Activated naive CD4-positive, alpha-beta T cell treated with anti-CD3 and anti-CD28 coated beads, Interleukin-2, amount 10 ng/mL, durations not matched to agents 7 days and 5 days (primary cell): ENCODE results near the gene ACD.

ENCODE experiments used
- CTCF ChIA-PET: fragments of 350-600 bp; sonication (Branson Sonifier 250); formaldehyde crosslinking; loops from one replicate; lab custom pipeline; 2021; ENCODE audit warnings: antibody characterized with exemption; lab: Charles Lee
- DNase-seq: peaks from one replicate; pipeline ENCODE4 v3.0.0-alpha.2; 2020
- H3K27ac Mint-ChIP-seq: one replicate; pipeline ENCODE4 v1.8.0; 2021; ENCODE audit warnings: mild to moderate bottlenecking, moderate library complexity, mixed read lengths
- H3K27me3 Mint-ChIP-seq: one replicate; pipeline ENCODE4 v1.8.0; 2021; ENCODE audit warnings: mild to moderate bottlenecking, mixed read lengths
- H3K36me3 Mint-ChIP-seq: one replicate; pipeline ENCODE4 v1.8.0; 2021; ENCODE audit warnings: mixed read lengths
- H3K4me1 Mint-ChIP-seq: one replicate; pipeline ENCODE4 v1.8.0; 2021; ENCODE audit warnings: mixed read lengths
- H3K4me3 Mint-ChIP-seq: one replicate; pipeline ENCODE4 v1.8.0; 2021; ENCODE audit warnings: mild to moderate bottlenecking, moderate library complexity, mixed read lengths
- H3K9me3 Mint-ChIP-seq: one replicate; pipeline ENCODE4 v1.8.0; 2021; ENCODE audit warnings: mixed read lengths

The ACD gene

GRCh38 chr16:67644038-67644437 is 16.0 kb downstream of the ACD start:
- no peaks in the 10 kb centered on the region for H3K27me3 Mint-ChIP-seq
- H3K4me3 Mint-ChIP-seq, result peak overlapping the region; percentile 67
- H3K36me3 Mint-ChIP-seq, result peaks cover 15% of the 10 kb centered on the region
- no peak for DNase-seq
- CTCF ChIA-PET, result interaction anchor here (0.9 to 9.6 kb wide), 13 partner anchors 8 to 153 kb away, joined by 3 to 238 read pairs (median 12); partner anchors contain the start of genes ACD, C16orf86, CTCF and ENKD1
- peaks cover 26% of the 10 kb centered on the region for H3K4me1 Mint-ChIP-seq
- no peaks in the 10 kb centered on the region for H3K9me3 Mint-ChIP-seq
- peak overlapping the region; percentile 80 for H3K27ac Mint-ChIP-seq

- Mint-ChIP-seq H3K27ac (no peak overlapping the region), H3K4me3 (no peak overlapping the region), H3K9me3 (no peaks in the 10 kb centered on the region), H3K36me3 (peaks cover 19% of the 10 kb centered on the region), H3K4me1 (peaks cover 25% of the 10 kb centered on the region), H3K27me3 (no peaks in the 10 kb centered on the region)
- CTCF ChIA-PET, result interaction anchor here (0.6 to 9.6 kb wide), 6 partner anchors 17 to 465 kb away, joined by 3 to 238 read pairs (median 40); partner anchors contain the start of genes ACD, CTCF and PARD6A
- DNase-seq, result no peak
Observed at GRCh38 chr16:67641779-67642708, 18.0 kb downstream of the ACD start.

- Mint-ChIP-seq H3K4me3 (no peak overlapping the region), H3K27me3 (no peaks in the 10 kb centered on the region), H3K4me1 (no peaks in the 10 kb centered on the region), H3K9me3 (no peaks in the 10 kb centered on the region), H3K27ac (no peak overlapping the region), H3K36me3 (peaks cover 29% of the 10 kb centered on the region)
- DNase-seq, result no peak
- CTCF ChIA-PET, result interaction anchor here (1.3 to 9.6 kb wide), 3 partner anchors 91 to 117 kb away, joined by 3 to 238 read pairs (median 3); no protein-coding TSS in a partner anchor
Observed at GRCh38 chr16:67637625-67638024, 22.4 kb downstream of the ACD start.

DNA sequence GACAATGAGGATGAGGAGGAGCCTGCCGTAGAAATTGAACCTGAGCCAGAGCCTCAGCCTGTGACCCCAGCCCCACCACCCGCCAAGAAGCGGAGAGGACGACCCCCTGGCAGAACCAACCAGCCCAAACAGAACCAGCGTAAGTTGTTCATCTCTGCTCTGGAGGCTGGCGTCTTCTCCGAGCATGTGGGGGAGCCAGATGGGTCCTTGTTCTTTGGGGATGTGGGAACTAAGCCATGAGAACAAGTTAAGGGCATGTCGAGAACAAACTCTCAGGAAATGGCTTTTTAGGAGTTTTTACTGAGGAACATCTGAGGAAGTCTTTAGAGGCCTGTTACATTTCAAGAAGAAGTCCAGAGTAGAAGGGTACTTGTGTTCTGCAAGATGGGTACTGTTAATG is 23.3 kb downstream of the ACD start:
- no peaks in the 10 kb centered on the region for H3K9me3 Mint-ChIP-seq
- H3K27me3 Mint-ChIP-seq, result no peaks in the 10 kb centered on the region
- no peak overlapping the region for H3K4me3 Mint-ChIP-seq
- no peak overlapping the region for H3K27ac Mint-ChIP-seq
- H3K36me3 Mint-ChIP-seq, result peaks cover 36% of the 10 kb centered on the region
- CTCF ChIA-PET, result interaction anchor here (1.6 kb wide), 1 partner anchor 8 kb away, joined by 5 read pairs; the partner anchor contains the start of gene CARMIL2
- no peaks in the 10 kb centered on the region for H3K4me1 Mint-ChIP-seq
- no peak for DNase-seq

- Mint-ChIP-seq H3K4me3 (no peak overlapping the region), H3K27me3 (no peaks in the 10 kb centered on the region), H3K4me1 (no peaks in the 10 kb centered on the region), H3K9me3 (no peaks in the 10 kb centered on the region), H3K27ac (no peak overlapping the region), H3K36me3 (peaks cover 47% of the 10 kb centered on the region)
- CTCF ChIA-PET, result interaction anchor here (2.3 to 2.5 kb wide), 2 partner anchors 85 to 111 kb away, joined by 10 to 16 read pairs; no protein-coding TSS in a partner anchor
- DNase-seq, result no peak
Observed at GRCh38 chr16:67632415-67633172, 27.5 kb downstream of the ACD start.

DNA sequence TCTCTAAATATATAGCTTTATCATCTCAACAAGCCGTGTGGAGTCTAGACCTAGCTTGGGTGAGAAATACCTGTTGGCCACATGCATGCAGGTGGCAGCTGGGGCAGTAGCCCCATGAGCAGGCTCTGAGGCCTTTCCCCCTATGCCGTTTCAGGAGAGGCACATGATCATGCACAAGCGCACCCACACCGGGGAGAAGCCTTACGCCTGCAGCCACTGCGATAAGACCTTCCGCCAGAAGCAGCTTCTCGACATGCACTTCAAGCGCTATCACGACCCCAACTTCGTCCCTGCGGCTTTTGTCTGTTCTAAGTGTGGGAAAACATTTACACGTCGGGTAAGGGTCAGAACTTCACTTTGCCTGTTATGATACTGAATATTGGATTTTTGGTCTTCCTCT is 31.8 kb downstream of the ACD start:
- Mint-ChIP-seq H3K4me3 (no peak overlapping the region), H3K4me1 (no peaks in the 10 kb centered on the region), H3K27me3 (no peaks in the 10 kb centered on the region), H3K36me3 (peaks cover 51% of the 10 kb centered on the region), H3K27ac (no peak overlapping the region), H3K9me3 (no peaks in the 10 kb centered on the region)
- no peak for DNase-seq
- CTCF ChIA-PET, result interaction anchor here (1.9 kb wide), 1 partner anchor 107 kb away, joined by 5 read pairs; no protein-coding TSS in a partner anchor

DNA sequence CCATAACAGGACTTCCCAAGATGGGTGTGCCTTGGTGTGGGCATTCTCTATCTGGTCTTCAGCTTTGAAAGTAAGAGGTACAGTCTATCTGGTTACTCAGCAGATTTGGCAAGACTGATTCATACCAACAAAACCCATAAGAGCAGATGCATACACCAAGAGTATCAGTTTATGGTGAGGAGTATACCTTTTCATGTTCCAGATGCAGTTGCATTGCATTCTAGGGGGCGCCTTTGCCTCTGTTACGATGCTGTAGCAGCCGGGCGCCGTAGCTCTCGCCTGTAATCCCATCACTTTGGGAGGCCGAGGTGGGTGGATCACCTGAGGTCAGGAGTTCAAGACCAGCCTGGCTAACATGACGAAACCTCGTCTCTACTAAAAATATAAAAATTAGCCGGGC is 46.3 kb downstream of the ACD start:
- CTCF ChIA-PET, result interaction anchor here (0.9 to 1.8 kb wide), 3 partner anchors 13 to 31 kb away, joined by 3 to 6 read pairs (median 4); partner anchors contain the start of gene CARMIL2
- no peak overlapping the region for H3K27ac Mint-ChIP-seq
- H3K9me3 Mint-ChIP-seq, result no peaks in the 10 kb centered on the region
- DNase-seq, result peak; percentile 25
- H3K4me1 Mint-ChIP-seq, result no peaks in the 10 kb centered on the region
- H3K27me3 Mint-ChIP-seq, result no peaks in the 10 kb centered on the region
- H3K4me3 Mint-ChIP-seq, result no peak overlapping the region
- H3K36me3 Mint-ChIP-seq, result peaks cover 45% of the 10 kb centered on the region

- DNase-seq, result no peak
- CTCF ChIA-PET, result no interaction called here
- H3K9me3 Mint-ChIP-seq, result no peaks in the 10 kb centered on the region
- H3K4me1 Mint-ChIP-seq, result no peaks in the 10 kb centered on the region
- peaks cover 19% of the 10 kb centered on the region for H3K36me3 Mint-ChIP-seq
- H3K4me3 Mint-ChIP-seq, result no peak overlapping the region
- H3K27ac Mint-ChIP-seq, result no peak overlapping the region
- H3K27me3 Mint-ChIP-seq, result no peaks in the 10 kb centered on the region
Observed at GRCh38 chr16:67608364-67608763, 51.7 kb downstream of the ACD start.
